Colonic mucosa (tissue), 4 donors: ENCODE results near the gene SHMT2. TPM values are rescaled to one million over a fixed set of nuclear protein-coding genes. Genes with fewer than 3 reads are reported as not detected.

Experiments
- DNase-seq: peaks from one replicate; pipeline ENCODE4 v3.0.0-alpha.2; 2020
- H3K27ac ChIP-seq: fragments of 200-600 bp; one replicate; pipeline ENCODE4 v1.8.0; 2021
- H3K27me3 ChIP-seq: fragments of 200-600 bp; one replicate; pipeline ENCODE4 v1.8.0; 2021
- H3K36me3 ChIP-seq: fragments of 200-600 bp; one replicate; pipeline ENCODE4 v1.8.0; 2021
- H3K4me1 ChIP-seq: fragments of 200-600 bp; one replicate; pipeline ENCODE4 v1.8.0; 2021; ENCODE audit warnings: mild to moderate bottlenecking
- H3K4me3 ChIP-seq: fragments of 200-600 bp; one replicate; pipeline ENCODE4 v1.8.0; 2021
- H3K9ac ChIP-seq, 2 donors: one replicate each; pipeline ENCODE4 v1.7.0; 2013; ENCODE audit warnings: control low read depth in 2 of 2, low read depth in 2 of 2, low read length in 2 of 2
- H3K9me3 ChIP-seq: fragments of 200-600 bp; one replicate; pipeline ENCODE4 v1.8.0; 2021
- CTCF ChIP-seq: fragments of 200-600 bp; IDR thresholded peaks from one replicate; pipeline ENCODE4 v1.8.0; 2022; ENCODE audit warnings: antibody characterized with exemption, mild to moderate bottlenecking
- intact Hi-C: fragments of 100-400 bp; cut with DNase I; formaldehyde crosslinking; loops from one replicate; pipeline ENCODE4 v1.14.1; 2022
- total RNA-seq, 2 donors: library from RNA; stranded (reverse); fragmentation: NEBNext Ultra II Directional in 1 of 2; extraction: Animal tissue kit (Norgen Biotek cat#: 25700) in 1 of 2; gene quantifications; one replicate each; pipeline ENCODE4 v1.2.1, GENCODE V29; 2021
- donor health status: healthy.
- donor health status: DM: no; HTN: no; CAD: no.
- donor health status: DM: no; HTN: no; CAD: no.

Gene SHMT2
- total RNA-seq, 2 donors from 2014 or later = 69.4 to 160 TPM

- DNase-seq = no peak
- H3K4me3 ChIP-seq = no peak overlapping the region
- peaks cover 14% of the 10 kb centered on the region for H3K36me3 ChIP-seq
- no peaks in the 10 kb centered on the region for H3K27me3 ChIP-seq
- no peak overlapping the region for H3K27ac ChIP-seq
- intact Hi-C loops = no loop called here
- no peak overlapping the region for H3K9ac ChIP-seq
- no peaks in the 10 kb centered on the region for H3K4me1 ChIP-seq
- no peak for TF ChIP-seq CTCF
- H3K9me3 ChIP-seq = no peaks in the 10 kb centered on the region
Observed at GRCh38 chr12:57207731-57208630, 21.5 kb upstream of the SHMT2 start.

- peaks cover 7% of the 10 kb centered on the region for H3K36me3 ChIP-seq
Observed at GRCh38 chr12:57208631-57209282, 20.8 kb upstream of the SHMT2 start.

GRCh38 chr12:57209916-57210315 lies 19.6 kb upstream of the SHMT2 start:
- H3K27ac ChIP-seq = no peak overlapping the region
- no peak overlapping the region for H3K9ac ChIP-seq
- intact Hi-C loops = no loop called here
- peaks cover 7% of the 10 kb centered on the region for H3K36me3 ChIP-seq
- no peaks in the 10 kb centered on the region for H3K9me3 ChIP-seq
- no peak for DNase-seq
- no peak overlapping the region for H3K4me3 ChIP-seq
- peaks cover 6% of the 10 kb centered on the region for H3K27me3 ChIP-seq
- H3K4me1 ChIP-seq = peaks cover 5% of the 10 kb centered on the region
- TF ChIP-seq CTCF = no peak

More at GRCh38 chr12:57208631-57209282, 20.8 kb upstream of the SHMT2 start:
- no peak for DNase-seq
- intact Hi-C loops = no loop called here
- no peak for TF ChIP-seq CTCF
- no peak overlapping the region for H3K4me3 ChIP-seq
- H3K27ac ChIP-seq = no peak overlapping the region
- no peak overlapping the region for H3K9ac ChIP-seq
- H3K27me3 ChIP-seq = no peaks in the 10 kb centered on the region
- H3K4me1 ChIP-seq = peaks cover 4% of the 10 kb centered on the region
- no peaks in the 10 kb centered on the region for H3K9me3 ChIP-seq

GRCh38 chr12:57210461-57210860 lies 19.1 kb upstream of the SHMT2 start:
- no peak for TF ChIP-seq CTCF
- Histone ChIP-seq H3K27ac (no peak overlapping the region), H3K9ac (no peak overlapping the region), H3K4me1 (peaks cover 5% of the 10 kb centered on the region), H3K36me3 (peaks cover 7% of the 10 kb centered on the region), H3K9me3 (no peaks in the 10 kb centered on the region), H3K4me3 (no peak overlapping the region), H3K27me3 (peaks cover 11% of the 10 kb centered on the region)
- no peak for DNase-seq
- intact Hi-C loops = no loop called here

- H3K4me1 ChIP-seq = peaks cover 5% of the 10 kb centered on the region
- H3K27ac ChIP-seq = no peak overlapping the region
- H3K4me3 ChIP-seq = no peak overlapping the region
- peaks cover 7% of the 10 kb centered on the region for H3K36me3 ChIP-seq
- H3K27me3 ChIP-seq = peaks cover 18% of the 10 kb centered on the region
- DNase-seq = no peak
- no peak overlapping the region for H3K9ac ChIP-seq
- no peaks in the 10 kb centered on the region for H3K9me3 ChIP-seq
- no peak for TF ChIP-seq CTCF
- intact Hi-C loops = no loop called here
Observed at GRCh38 chr12:57210926-57211692, 18.4 kb upstream of the SHMT2 start.
